ENCODE results near the gene STAG3.
"Not testable (repeated sequence)": the region's sequence is repeated elsewhere in the genome, so short reads cannot be mapped to it uniquely, and the experiment has no call there.

The STAG3 gene

DNA sequence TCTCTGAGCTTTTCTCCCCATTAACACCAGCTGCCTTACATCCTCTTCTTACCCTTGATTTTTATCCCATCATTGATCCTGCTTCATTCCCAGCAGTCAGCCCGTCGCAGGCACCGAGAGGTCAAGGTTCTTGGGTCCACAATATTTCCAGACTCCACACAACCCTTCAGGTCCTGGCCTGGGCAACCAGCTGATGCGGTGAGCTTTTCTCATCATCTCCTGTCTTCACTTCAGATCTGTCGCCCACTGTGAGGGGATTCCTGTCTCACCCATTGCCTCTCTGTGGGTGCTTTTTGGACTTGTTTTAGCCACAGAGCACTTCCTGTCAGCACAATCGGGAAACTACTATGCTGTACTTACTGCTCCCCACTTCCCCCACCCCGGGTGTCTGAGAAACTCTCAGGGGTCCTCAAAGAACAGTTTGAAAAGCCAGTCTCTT, 33.6 kb downstream of the STAG3 start:
- H3K9me3 ChIP-seq (ENCODE audit: control insufficient read depth, low read length): no peaks in the 10 kb centered on the region
- H3K27me3 ChIP-seq (replicated peaks; ENCODE audit: control insufficient read depth, insufficient read depth, low read length, poor library complexity, severe bottlenecking): no peaks in the 10 kb centered on the region
- H3K4me3 ChIP-seq (ENCODE audit: insufficient read depth, low read depth, low read length, poor library complexity, severe bottlenecking): no peak overlapping the region
- no peaks in the 10 kb centered on the region for H3K36me3 ChIP-seq (ENCODE audit: control insufficient read depth, insufficient read depth, low read length)
- H3K27ac ChIP-seq (ENCODE audit: insufficient read depth, low read length, poor library complexity, severe bottlenecking): peak overlapping the region; percentile 39
- peaks cover 19% of the 10 kb centered on the region for H3K4me1 ChIP-seq (ENCODE audit: control insufficient read depth, insufficient read depth, low read length, poor library complexity, severe bottlenecking)
- DNase-seq: no peak

DNA sequence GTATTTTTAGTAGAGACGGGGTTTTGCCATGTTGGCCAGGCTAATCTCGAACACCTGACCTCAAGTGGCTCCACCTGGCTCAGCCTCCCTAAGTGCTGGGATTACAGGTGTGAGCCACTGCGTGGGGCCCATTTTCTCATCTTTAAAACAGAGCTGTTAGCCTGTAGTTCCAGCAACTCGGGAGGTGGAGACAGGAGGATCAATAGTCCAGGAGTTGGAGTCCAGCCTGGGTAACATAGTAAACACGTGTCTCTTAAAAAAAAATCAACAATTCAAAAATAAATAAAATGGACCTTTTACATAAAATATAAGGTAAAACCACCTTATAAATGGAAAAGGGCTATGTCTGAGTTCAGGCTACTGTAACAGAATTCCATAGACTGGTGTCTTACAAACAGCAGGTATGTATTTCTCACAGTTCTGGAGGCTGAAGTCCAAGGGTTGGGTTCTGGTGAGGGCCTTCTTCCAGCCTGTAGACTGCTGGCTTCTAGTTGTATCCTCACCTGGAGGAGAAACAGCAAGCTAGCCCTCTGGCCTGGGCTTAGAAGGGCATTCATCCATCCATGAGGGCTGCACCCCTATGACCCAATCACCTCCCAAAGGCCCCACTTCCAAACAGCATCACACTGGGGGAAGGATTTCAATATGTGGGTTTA, 35.0 kb downstream of the STAG3 start:
- H3K9me3 ChIP-seq (ENCODE audit: control insufficient read depth, low read length): no peaks in the 10 kb centered on the region
- H3K4me1 ChIP-seq (ENCODE audit: control insufficient read depth, insufficient read depth, low read length, poor library complexity, severe bottlenecking): peaks cover 21% of the 10 kb centered on the region
- H3K4me3 ChIP-seq (ENCODE audit: insufficient read depth, low read depth, low read length, poor library complexity, severe bottlenecking): no peak overlapping the region
- no peak overlapping the region for H3K27ac ChIP-seq (ENCODE audit: insufficient read depth, low read length, poor library complexity, severe bottlenecking)
- no peak for DNase-seq
- H3K36me3 ChIP-seq (ENCODE audit: control insufficient read depth, insufficient read depth, low read length): no peaks in the 10 kb centered on the region
- no peaks in the 10 kb centered on the region for H3K27me3 ChIP-seq (replicated peaks; ENCODE audit: control insufficient read depth, insufficient read depth, low read length, poor library complexity, severe bottlenecking)

DNA sequence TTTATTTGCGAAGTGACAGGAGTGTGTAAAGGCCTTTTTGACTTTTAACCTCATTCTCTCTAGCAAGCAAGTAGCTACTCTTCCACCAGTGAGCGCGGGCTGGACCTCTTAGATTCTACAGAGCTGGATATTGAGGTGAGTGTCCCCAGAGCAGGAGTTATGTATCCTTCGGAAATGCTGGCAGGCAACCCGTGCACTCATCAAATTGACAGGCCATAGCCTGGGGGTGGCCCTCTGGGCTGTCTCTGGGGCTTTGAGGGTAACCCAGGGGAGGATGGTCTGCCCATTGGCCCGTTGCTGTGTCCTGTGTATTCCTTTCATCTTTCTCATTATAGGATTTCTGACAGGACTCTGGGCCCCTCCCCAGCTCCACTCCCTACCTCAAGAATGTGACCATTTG, 36.0 kb downstream of the STAG3 start:
- no peak for DNase-seq
- no peak overlapping the region for H3K27ac ChIP-seq (ENCODE audit: insufficient read depth, low read length, poor library complexity, severe bottlenecking)
- peaks cover 20% of the 10 kb centered on the region for H3K4me1 ChIP-seq (ENCODE audit: control insufficient read depth, insufficient read depth, low read length, poor library complexity, severe bottlenecking)

DNA sequence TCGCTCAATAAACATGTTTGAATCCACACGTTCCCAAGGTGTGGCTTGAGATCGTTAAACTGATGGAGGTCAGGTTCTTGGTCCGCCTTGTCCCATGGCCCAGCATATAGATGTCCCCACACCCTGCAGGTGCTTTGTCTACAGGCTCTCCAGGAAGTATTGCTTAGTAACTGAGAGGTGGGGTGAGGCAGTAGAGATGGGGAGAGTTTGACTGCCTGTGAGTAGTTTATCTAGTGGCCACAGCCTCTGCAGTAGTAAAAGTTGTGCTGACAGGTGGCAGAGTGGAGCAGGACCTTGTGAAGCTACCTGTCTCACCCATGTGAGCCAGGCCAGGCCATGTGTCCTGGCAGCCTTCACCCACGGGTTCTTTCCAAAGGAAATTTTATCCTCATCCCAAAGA, 36.6 kb downstream of the STAG3 start:
- not testable (repeated sequence) for H3K9me3 ChIP-seq (ENCODE audit: control insufficient read depth, low read length); H3K4me3 ChIP-seq (ENCODE audit: insufficient read depth, low read depth, low read length, poor library complexity, severe bottlenecking); DNase-seq; H3K27me3 ChIP-seq (replicated peaks; ENCODE audit: control insufficient read depth, insufficient read depth, low read length, poor library complexity, severe bottlenecking); H3K36me3 ChIP-seq (ENCODE audit: control insufficient read depth, insufficient read depth, low read length); H3K27ac ChIP-seq (ENCODE audit: insufficient read depth, low read length, poor library complexity, severe bottlenecking)
- H3K4me1 ChIP-seq (ENCODE audit: control insufficient read depth, insufficient read depth, low read length, poor library complexity, severe bottlenecking): peaks cover 20% of the 10 kb centered on the region

More for the DNA sequence above, 36.0 kb downstream of the STAG3 start:
- no peaks in the 10 kb centered on the region for H3K27me3 ChIP-seq (replicated peaks; ENCODE audit: control insufficient read depth, insufficient read depth, low read length, poor library complexity, severe bottlenecking)
- no peak overlapping the region for H3K4me3 ChIP-seq (ENCODE audit: insufficient read depth, low read depth, low read length, poor library complexity, severe bottlenecking)
- H3K36me3 ChIP-seq (ENCODE audit: control insufficient read depth, insufficient read depth, low read length): no peaks in the 10 kb centered on the region
- no peaks in the 10 kb centered on the region for H3K9me3 ChIP-seq (ENCODE audit: control insufficient read depth, low read length)

DNA sequence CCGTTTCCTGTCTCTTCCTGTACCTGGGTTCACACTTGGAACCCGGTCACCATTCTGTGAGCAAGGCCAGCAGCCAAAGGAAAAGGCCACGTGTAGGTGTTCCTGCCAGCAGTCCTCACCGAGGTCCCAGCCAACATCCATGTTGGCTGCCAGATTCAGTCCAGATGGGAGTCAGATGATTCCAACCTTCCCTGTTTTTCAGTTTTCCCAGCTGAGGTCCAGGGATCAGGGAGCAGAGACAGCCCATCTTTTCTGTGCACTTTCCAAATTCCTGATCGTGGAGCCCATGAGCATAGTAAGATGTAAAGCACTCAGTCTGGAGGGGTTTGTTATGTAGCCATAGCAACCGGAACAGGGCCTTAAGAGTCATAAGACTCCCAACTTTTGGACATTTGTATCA, 38.2 kb downstream of the STAG3 start:
- no peaks in the 10 kb centered on the region for H3K36me3 ChIP-seq (ENCODE audit: control insufficient read depth, insufficient read depth, low read length)
- no peak for DNase-seq
- peaks cover 23% of the 10 kb centered on the region for H3K4me1 ChIP-seq (ENCODE audit: control insufficient read depth, insufficient read depth, low read length, poor library complexity, severe bottlenecking)
- no peaks in the 10 kb centered on the region for H3K27me3 ChIP-seq (replicated peaks; ENCODE audit: control insufficient read depth, insufficient read depth, low read length, poor library complexity, severe bottlenecking)
- H3K27ac ChIP-seq (ENCODE audit: insufficient read depth, low read length, poor library complexity, severe bottlenecking): no peak overlapping the region
- no peaks in the 10 kb centered on the region for H3K9me3 ChIP-seq (ENCODE audit: control insufficient read depth, low read length)
- no peak overlapping the region for H3K4me3 ChIP-seq (ENCODE audit: insufficient read depth, low read depth, low read length, poor library complexity, severe bottlenecking)

DNA sequence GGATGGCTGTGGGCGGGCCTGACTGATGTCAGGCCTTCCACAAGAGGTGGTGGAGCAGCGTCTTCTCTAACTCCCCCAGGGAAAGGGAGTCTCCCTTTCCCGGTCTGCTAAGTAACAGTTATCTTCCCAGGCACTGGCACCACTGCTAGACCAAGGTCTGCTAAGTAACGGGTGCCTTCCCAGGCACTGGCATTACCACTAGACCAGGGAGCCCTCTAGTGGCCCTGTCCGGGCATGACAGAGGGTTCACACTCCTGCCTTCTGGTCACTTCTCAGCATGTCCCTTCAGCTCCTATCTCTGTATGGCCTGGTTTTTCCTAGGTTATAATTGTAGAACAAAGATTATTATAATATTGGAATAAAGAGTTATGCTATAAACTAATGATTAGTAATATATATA, 40.2 kb downstream of the STAG3 start:
- H3K4me1 ChIP-seq (ENCODE audit: control insufficient read depth, insufficient read depth, low read length, poor library complexity, severe bottlenecking): peaks cover 32% of the 10 kb centered on the region
- H3K9me3 ChIP-seq (ENCODE audit: control insufficient read depth, low read length); H3K36me3 ChIP-seq (ENCODE audit: control insufficient read depth, insufficient read depth, low read length); H3K27me3 ChIP-seq (replicated peaks; ENCODE audit: control insufficient read depth, insufficient read depth, low read length, poor library complexity, severe bottlenecking): not testable (repeated sequence)
- H3K4me3 ChIP-seq (ENCODE audit: insufficient read depth, low read depth, low read length, poor library complexity, severe bottlenecking): peak overlapping the region; percentile 37
- peak overlapping the region; percentile 96 for H3K27ac ChIP-seq (ENCODE audit: insufficient read depth, low read length, poor library complexity, severe bottlenecking)
- DNase-seq: peak; percentile 48 to 71 (median 51)

DNA sequence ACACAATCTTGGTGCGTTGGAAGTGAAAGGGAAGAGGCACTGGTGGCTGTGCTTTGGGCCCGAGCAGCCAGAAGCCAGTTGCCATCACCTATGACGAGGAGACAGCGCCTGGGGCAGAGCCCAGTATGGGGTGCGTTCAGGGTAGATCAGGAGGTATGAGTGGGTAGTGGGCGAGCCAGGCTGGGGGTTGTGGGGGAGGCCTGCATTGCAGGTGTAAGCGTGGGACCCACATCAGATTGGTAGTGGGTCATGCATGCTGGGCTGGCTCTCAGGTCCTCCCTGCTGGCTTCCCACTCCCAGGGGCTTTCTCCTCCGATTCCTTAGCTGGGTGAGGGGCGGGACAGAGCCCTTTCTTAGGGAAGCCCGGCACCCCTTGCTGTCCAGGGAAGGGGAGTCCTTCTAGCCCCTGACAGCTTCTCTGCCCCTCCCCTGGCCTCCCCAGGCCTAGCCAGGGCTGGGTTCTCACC, 41.6 kb downstream of the STAG3 start:
- H3K27ac ChIP-seq (ENCODE audit: insufficient read depth, low read length, poor library complexity, severe bottlenecking): peak overlapping the region; percentile 96
- no peaks in the 10 kb centered on the region for H3K9me3 ChIP-seq (ENCODE audit: control insufficient read depth, low read length)
- peaks cover 32% of the 10 kb centered on the region for H3K4me1 ChIP-seq (ENCODE audit: control insufficient read depth, insufficient read depth, low read length, poor library complexity, severe bottlenecking)
- DNase-seq: peak in 1 of 3 donors; percentile 4
- no peaks in the 10 kb centered on the region for H3K27me3 ChIP-seq (replicated peaks; ENCODE audit: control insufficient read depth, insufficient read depth, low read length, poor library complexity, severe bottlenecking)
- peak overlapping the region; percentile 28 for H3K4me3 ChIP-seq (ENCODE audit: insufficient read depth, low read depth, low read length, poor library complexity, severe bottlenecking)
- H3K36me3 ChIP-seq (ENCODE audit: control insufficient read depth, insufficient read depth, low read length): peaks cover 5% of the 10 kb centered on the region

DNA sequence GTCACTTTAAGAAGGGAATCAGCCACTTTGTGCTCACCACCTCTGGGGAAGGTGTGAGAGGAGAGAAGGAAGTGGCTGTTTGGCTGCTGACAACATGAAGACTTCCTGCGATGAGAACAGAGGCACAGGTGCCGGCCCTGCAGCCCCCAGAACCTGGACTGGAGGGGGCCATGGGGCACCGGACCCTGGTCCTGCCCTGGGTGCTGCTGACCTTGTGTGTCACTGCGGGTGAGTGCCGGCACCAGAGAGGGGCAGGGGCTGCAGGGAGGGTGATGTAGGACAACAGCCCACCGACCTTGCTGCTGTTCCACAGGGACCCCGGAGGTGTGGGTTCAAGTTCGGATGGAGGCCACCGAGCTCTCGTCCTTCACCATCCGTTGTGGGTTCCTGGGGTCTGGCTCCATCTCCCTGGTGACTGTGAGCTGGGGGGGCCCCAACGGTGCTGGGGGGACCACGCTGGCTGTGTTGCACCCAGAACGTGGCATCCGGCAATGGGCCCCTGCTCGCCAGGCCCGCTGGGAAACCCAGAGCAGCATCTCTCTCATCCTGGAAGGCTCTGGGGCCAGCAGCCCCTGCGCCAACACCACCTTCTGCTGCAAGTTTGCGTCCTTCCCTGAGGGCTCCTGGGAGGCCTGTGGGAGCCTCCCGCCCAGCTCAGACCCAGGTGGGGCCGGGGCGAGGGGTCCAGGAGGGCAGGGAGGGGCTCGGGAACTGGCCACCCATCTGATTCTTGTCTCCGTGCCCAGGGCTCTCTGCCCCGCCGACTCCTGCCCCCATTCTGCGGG, 42.3 kb downstream of the STAG3 start, which contains the start of gene PVRIG:
Gene PVRIG, plus strand, starts transcription at position 149 of the 785 bp plus-strand sequence. Its CDS starts 22 bp downstream, at position 171.
- H3K9me3 ChIP-seq (ENCODE audit: control insufficient read depth, low read length); H3K36me3 ChIP-seq (ENCODE audit: control insufficient read depth, insufficient read depth, low read length); H3K27me3 ChIP-seq (replicated peaks; ENCODE audit: control insufficient read depth, insufficient read depth, low read length, poor library complexity, severe bottlenecking): not testable (repeated sequence)
- DNase-seq: peak in 1 of 3 donors; percentile 10
- Histone ChIP-seq H3K4me1 (ENCODE audit: control insufficient read depth, insufficient read depth, low read length, poor library complexity, severe bottlenecking) (peaks cover 34% of the 10 kb centered on the region), H3K27ac (ENCODE audit: insufficient read depth, low read length, poor library complexity, severe bottlenecking) (peak within 1 kb of the TSS; percentile 96), H3K4me3 (ENCODE audit: insufficient read depth, low read depth, low read length, poor library complexity, severe bottlenecking) (peak within 1 kb of the TSS; percentile 81)

DNA sequence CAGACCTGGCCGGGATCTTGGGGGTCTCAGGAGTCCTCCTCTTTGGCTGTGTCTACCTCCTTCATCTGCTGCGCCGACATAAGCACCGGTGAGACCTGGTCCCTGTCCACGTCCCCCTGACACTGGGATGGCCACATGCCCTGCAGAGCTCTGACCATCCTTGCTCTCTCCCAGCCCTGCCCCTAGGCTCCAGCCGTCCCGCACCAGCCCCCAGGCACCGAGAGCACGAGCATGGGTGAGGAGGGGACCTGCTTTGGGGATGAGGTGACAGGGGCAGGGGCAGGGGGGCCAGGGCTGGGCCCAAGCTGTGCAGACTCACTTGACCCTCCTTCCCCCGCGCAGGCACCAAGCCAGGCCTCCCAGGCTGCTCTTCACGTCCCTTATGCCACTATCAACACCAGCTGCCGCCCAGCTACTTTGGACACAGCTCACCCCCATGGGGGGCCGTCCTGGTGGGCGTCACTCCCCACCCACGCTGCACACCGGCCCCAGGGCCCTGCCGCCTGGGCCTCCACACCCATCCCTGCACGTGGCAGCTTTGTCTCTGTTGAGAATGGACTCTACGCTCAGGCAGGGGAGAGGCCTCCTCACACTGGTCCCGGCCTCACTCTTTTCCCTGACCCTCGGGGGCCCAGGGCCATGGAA, 43.0 kb downstream of the STAG3 start:
- H3K4me3 ChIP-seq (ENCODE audit: insufficient read depth, low read depth, low read length, poor library complexity, severe bottlenecking): peak overlapping the region; percentile 81
- peaks cover 9% of the 10 kb centered on the region for H3K36me3 ChIP-seq (ENCODE audit: control insufficient read depth, insufficient read depth, low read length)
- no peak for DNase-seq
- peaks cover 37% of the 10 kb centered on the region for H3K4me1 ChIP-seq (ENCODE audit: control insufficient read depth, insufficient read depth, low read length, poor library complexity, severe bottlenecking)
- H3K27ac ChIP-seq (ENCODE audit: insufficient read depth, low read length, poor library complexity, severe bottlenecking): peak overlapping the region; percentile 96
- H3K9me3 ChIP-seq (ENCODE audit: control insufficient read depth, low read length): no peaks in the 10 kb centered on the region
- no peaks in the 10 kb centered on the region for H3K27me3 ChIP-seq (replicated peaks; ENCODE audit: control insufficient read depth, insufficient read depth, low read length, poor library complexity, severe bottlenecking)

All from effector memory CD4-positive, alpha-beta T cell (primary cell).